K562 (cell line): Measurements from ENCODE around the gene CEP170. TPM values are rescaled to one million over a fixed set of nuclear protein-coding genes. Genes with fewer than 3 reads are reported as not detected.

Experiments
- ATAC-seq: fragments of 200-7000 bp; cut with Tn5 transposase; 3 replicates; pipeline ENCODE4 v1.9.1; 2020; ENCODE audit warnings: moderate library complexity
- BruUV-seq: library from RNA; stranded (reverse); fragments of 400-500 nt; replicated peaks from 2 replicates; lab custom pipeline; 2021; lab: Mats Ljungman, UMichigan
- CTCF ChIA-PET: fragments of 300-600 bp; formaldehyde crosslinking; extraction: SDS; loops from one replicate; lab custom pipeline; 2021; ENCODE audit warnings: low intra/inter-chr PET ratio; lab: Yijun Ruan, JAX
- POLR2A ChIA-PET: fragments of 300-600, 350-650 bp; sonication (Branson Sonifier 250); formaldehyde crosslinking; extraction: SDS; loops from one replicate; lab custom pipeline; 2021; ENCODE audit warnings: antibody characterized with exemption, inconsistent platforms; lab: Yijun Ruan, JAX
- DNase-seq, 4 experiments: peaks; one replicate each; pipeline versions ENCODE4 v3.0.0 to v3.0.0-alpha.2; 2011 to 2018; ENCODE audit warnings: low spot score in 3 of 4, mixed read lengths in 3 of 4; ENCODE audit errors: extremely low read depth in 1 of 4
- FAIRE-seq: peaks from 2 replicates; lab custom pipeline; 2011; peaks lifted over from hg19 to GRCh38; lab: Jason Lieb, UNC
- H2AFZ ChIP-seq: 2 replicates; pipeline ENCODE4 v1.6.0; 2011; ENCODE audit warnings: low read depth, low read length, control low read depth, inconsistent platforms
- H3K27ac ChIP-seq: fragments of 200-600 bp; 3 replicates; pipeline ENCODE4 v1.8.0; 2011; ENCODE audit warnings: low read depth, mild to moderate bottlenecking, control low read depth, inconsistent platforms, low read length, moderate library complexity, mixed read lengths; ENCODE audit errors: extremely low read depth
- H3K27me3 ChIP-seq, 2 experiments: fragments of 300-600 bp in 1 of 2; 2 replicates in 1 of 2; 3 replicates in 1 of 2; pipeline versions ENCODE4 v1.6.0 to v1.8.0; 2011; ENCODE audit warnings: inconsistent platforms in 2 of 2, low read length in 2 of 2, mild to moderate bottlenecking in 1 of 2, mixed read lengths in 1 of 2, moderate library complexity in 1 of 2; ENCODE audit not compliant: control insufficient read depth in 2 of 2, insufficient read depth in 2 of 2
- H3K36me3 ChIP-seq: fragments of 300-600 bp; 3 replicates; pipeline ENCODE4 v1.8.0; 2011; ENCODE audit warnings: mild to moderate bottlenecking, low read length, inconsistent platforms; ENCODE audit not compliant: control insufficient read depth, insufficient read depth
- H3K4me1 ChIP-seq, 2 experiments: fragments of 200-600 bp in 1 of 2; replicated peaks in 1 of 2; 2 replicates in 1 of 2; 3 replicates in 1 of 2; pipeline versions ENCODE4 v1.5.1 to v1.8.0; 2011; ENCODE audit warnings: inconsistent platforms in 2 of 2, low read length in 2 of 2, mild to moderate bottlenecking in 1 of 2, mixed read lengths in 1 of 2, moderate library complexity in 1 of 2; ENCODE audit not compliant: control insufficient read depth in 2 of 2, insufficient read depth in 2 of 2
- H3K4me2 ChIP-seq: 2 replicates; pipeline ENCODE4 v1.6.1; 2011; ENCODE audit warnings: low read length, control low read depth, inconsistent platforms, mixed read lengths; ENCODE audit not compliant: insufficient read depth
- H3K4me3 ChIP-seq: fragments of 200-600 bp; sonication (generic), shearing (Covaris generic); 2 replicates; pipeline ENCODE4 v1.5.1; 2016; ENCODE audit warnings: control low read depth, inconsistent platforms
- H3K79me2 ChIP-seq: fragments of 200-600 bp; 3 replicates; pipeline ENCODE4 v1.8.0; 2011; ENCODE audit warnings: low read length, inconsistent platforms; ENCODE audit not compliant: control insufficient read depth, insufficient read depth
- H3K9ac ChIP-seq, 2 experiments: 2 replicates each; pipeline versions ENCODE4 v1.6.0 to v1.6.1; 2011; ENCODE audit warnings: low read depth in 2 of 2, low read length in 2 of 2, control low read depth in 1 of 2, inconsistent platforms in 1 of 2, mild to moderate bottlenecking in 1 of 2, mixed read lengths in 1 of 2; ENCODE audit not compliant: insufficient read depth in 1 of 2
- H3K9me1 ChIP-seq: one replicate; pipeline ENCODE4 v1.6.0; 2011; ENCODE audit warnings: inconsistent platforms, mild to moderate bottlenecking, low read length, moderate library complexity; ENCODE audit not compliant: control insufficient read depth, insufficient read depth
- H3K9me3 ChIP-seq: replicated peaks from 2 replicates; pipeline ENCODE4 v1.5.1; 2011; ENCODE audit warnings: low read depth, low read length, inconsistent platforms; ENCODE audit not compliant: control insufficient read depth, insufficient read depth
- H4K20me1 ChIP-seq: replicated peaks from 2 replicates; pipeline ENCODE4 v1.6.1; 2011; ENCODE audit warnings: low read length, inconsistent platforms, mixed read lengths; ENCODE audit not compliant: control insufficient read depth, insufficient read depth
- CHAMP1 ChIP-seq: fragments of 450-650 bp; IDR thresholded peaks from 2 replicates; pipeline ENCODE4 v1.6.1; 2016; ENCODE audit warnings: mild to moderate bottlenecking
- CHD4 ChIP-seq: fragments of 200-600 bp; sonication (generic); IDR thresholded peaks from 3 replicates; pipeline ENCODE4 v1.6.1; 2012; ENCODE audit warnings: low read depth, mild to moderate bottlenecking, mixed read lengths, low read length, inconsistent platforms; ENCODE audit not compliant: insufficient read depth, insufficient replicate concordance, poor library complexity, severe bottlenecking
- CREB1 ChIP-seq, 2 experiments: sonication (generic) in 1 of 2; formaldehyde crosslinking in 1 of 2; IDR thresholded peaks; 2 replicates each; pipeline versions ENCODE4 v1.6.1 to v1.8.0; 2012 to 2022; ENCODE audit warnings: inconsistent platforms in 1 of 2, mild to moderate bottlenecking in 1 of 2, missing genetic modification reagents in 1 of 2, moderate library complexity in 1 of 2
- DDX20 ChIP-seq: fragments of 450-650 bp; IDR thresholded peaks from 2 replicates; pipeline ENCODE4 v1.6.1; 2016; ENCODE audit warnings: missing genetic modification characterization, low read depth, mild to moderate bottlenecking, missing compliant biosample characterization, moderate library complexity
- GABPB1 ChIP-seq: sonication (generic); formaldehyde crosslinking; IDR thresholded peaks from 2 replicates; pipeline ENCODE4 v1.8.0; 2022; ENCODE audit warnings: mild to moderate bottlenecking, missing genetic modification reagents
- KDM1A ChIP-seq, 2 experiments: fragments of 450-650 bp; IDR thresholded peaks; 2 replicates each; pipeline ENCODE4 v1.6.1; 2016; ENCODE audit warnings: mild to moderate bottlenecking in 2 of 2
- MEF2A ChIP-seq: IDR thresholded peaks from 2 replicates; pipeline ENCODE4 v1.6.1; 2011; ENCODE audit warnings: low read depth, mild to moderate bottlenecking, low read length, moderate library complexity; ENCODE audit not compliant: control insufficient read depth
- NELFE ChIP-seq: IDR thresholded peaks from 2 replicates; pipeline ENCODE4 v1.6.1; 2011; ENCODE audit warnings: mild to moderate bottlenecking; ENCODE audit not compliant: insufficient read depth, insufficient read length
- SETDB1 ChIP-seq: IDR thresholded peaks from one replicate; pipeline ENCODE4 v1.6.1; 2012; ENCODE audit warnings: low read length, control low read depth, inconsistent platforms
- U2AF2 ChIP-seq: fragments of 200-400 bp; formaldehyde crosslinking; optimal IDR thresholded peaks from 2 replicates; pipeline ENCODE3; 2017; ENCODE audit warnings: low read depth, mild to moderate bottlenecking, low read length
- ZKSCAN8 ChIP-seq: fragments of 200-800 bp; sonication (Bioruptor generic); IDR thresholded peaks from 2 replicates; pipeline ENCODE4 v1.6.1; 2016; ENCODE audit warnings: missing genetic modification characterization, missing compliant biosample characterization
- ZNF766 ChIP-seq: fragments of 200-800 bp; sonication (Bioruptor generic); conservative IDR thresholded peaks from 2 replicates; pipeline ENCODE4 v1.6.1; 2016; ENCODE audit warnings: missing genetic modification characterization, missing compliant biosample characterization
- WGBS: fragments of 100-300 bp; shearing (Covaris generic); methylation state at CpG from one replicate; pipeline ENCODE4 v1.1.6; 2016; ENCODE audit warnings: low coverage, mixed read lengths; ENCODE audit not compliant: insufficient coverage; ENCODE audit errors: missing lambda C conversion rate; 5-methylcytosine and 5-hydroxymethylcytosine counted together
- in situ Hi-C: fragments of 300-500 bp; cut with MboI; formaldehyde crosslinking; loops from 4 replicates; pipeline ENCODE4 v1.15.0; 2018; ENCODE audit warnings: inconsistent platforms, mixed read lengths
- intact Hi-C: fragments of 100-400 bp; cut with micrococcal nuclease; formaldehyde crosslinking; loops from 2 replicates; pipeline ENCODE4 v1.14.2; 2022
- polyA plus RNA-seq, 8 experiments: library from polyadenylated mRNA; depleted of rRNA in 4 of 8; stranded (reverse) in 5 of 8; unstranded in 3 of 8; fragments of >200 nt; fragmentation: Nextera tagmentation in 2 of 8; fragmentation: Illumina TruSeq in 1 of 8; extraction: Ambion mirVana in 2 of 8; extraction: Trizol in 1 of 8; gene quantifications; 2 replicates each; pipeline versions ENCODE4 v1.2.1 to v1.2.3, GENCODE V29; 2011 to 2014; ENCODE audit warnings: inconsistent platforms in 1 of 8, missing spikeins in 1 of 8
- total RNA-seq, 7 experiments: library from RNA; depleted of rRNA in 6 of 7; stranded (reverse); fragments of >200 nt in 6 of 7; fragmentation: Illumina TruSeq in 2 of 7; extraction: Trizol in 2 of 7; gene quantifications; 2 replicates each; pipeline versions ENCODE4 v1.2.1 to v1.2.3, GENCODE V29; 2011 to 2021; ENCODE audit warnings: low replicate concordance in 1 of 7
- TF ChIP-seq, protein P1 (sequence below): fragments of 450-650 bp; IDR thresholded peaks from 2 replicates; pipeline ENCODE4 v1.6.1; 2016; ENCODE audit warnings: borderline replicate concordance
- TF ChIP-seq, protein P2 (sequence below): sonication (generic); formaldehyde crosslinking; IDR thresholded peaks from 2 replicates; pipeline ENCODE4 v1.8.0; 2023; ENCODE audit warnings: mild to moderate bottlenecking, missing genetic modification reagents

Gene CEP170
- total and polyA plus RNA-seq, 9 of the 15 experiments (the other 6 are each of a cell fraction or from before 2014, with no cell fraction given): 22.6 to 110 (median 68.5) TPM

- POLR2A ChIA-PET: interaction anchor here (1.0 to 4.1 kb wide), 3 partner anchors 8 to 13 kb away, joined by 4 to 19 read pairs (median 14); no protein-coding TSS in a partner anchor
- FAIRE-seq (no peak), DNase-seq (no peak), ATAC-seq (no peak)
- intact Hi-C loops: loop anchor here (5.0 kb wide), 1 partner anchor 1605 kb away; the partner anchor contains the start of gene HNRNPU
- Histone ChIP-seq H3K9ac (peak overlapping the region in 1 of 2 experiments; percentile 91; a peak in 2 of 4 replicates), H3K4me1 (peaks cover 1 to 9% of the 10 kb centered on the region in 2 experiments; a peak in 4 of 5 replicates), H3K79me2 (peaks cover 59% of the 10 kb centered on the region), H3K27me3 (no peaks in the 10 kb centered on the region), H3K4me2 (no peak overlapping the region; the same call in 1 of the 2 replicates), H3K9me1 (no peaks in the 10 kb centered on the region), H3K36me3 (no peaks in the 10 kb centered on the region), H3K9me3 (no peaks in the 10 kb centered on the region), H4K20me1 (no peaks in the 10 kb centered on the region), H3K27ac (no peak overlapping the region; the same call in 2 of the 3 replicates), H3K4me3 (no peak overlapping the region), H2AFZ (no peak overlapping the region)
- in situ Hi-C loops: no loop called here
- BruUV-seq: no TSS peak
- WGBS: 54% methylated on average over 1 of the region's 1 CpG
- CTCF ChIA-PET: no interaction called here
- TF ChIP-seq CHD4 (peak; percentile 68), U2AF2 (no peak), KDM1A (IDR thresholded peaks at IDR 0.05) (peak; percentile 6 to 15; a peak in 1 of 4 replicates), DDX20 (tag) (no peak), NELFE (no peak), SETDB1 (no peak), CREB1 (IDR thresholded peaks at IDR 0.05) (no peak), CREB1 (CRISPR knock-in tag; IDR thresholded peaks at IDR 0.05) (no peak), ZNF766 (CRISPR knock-in tag) (no peak), GABPB1 (CRISPR knock-in tag) (no peak), CHAMP1 (no peak), MEF2A (no peak), ZKSCAN8 (CRISPR knock-in tag) (no peak)
- TF ChIP-seq, protein P1, sequence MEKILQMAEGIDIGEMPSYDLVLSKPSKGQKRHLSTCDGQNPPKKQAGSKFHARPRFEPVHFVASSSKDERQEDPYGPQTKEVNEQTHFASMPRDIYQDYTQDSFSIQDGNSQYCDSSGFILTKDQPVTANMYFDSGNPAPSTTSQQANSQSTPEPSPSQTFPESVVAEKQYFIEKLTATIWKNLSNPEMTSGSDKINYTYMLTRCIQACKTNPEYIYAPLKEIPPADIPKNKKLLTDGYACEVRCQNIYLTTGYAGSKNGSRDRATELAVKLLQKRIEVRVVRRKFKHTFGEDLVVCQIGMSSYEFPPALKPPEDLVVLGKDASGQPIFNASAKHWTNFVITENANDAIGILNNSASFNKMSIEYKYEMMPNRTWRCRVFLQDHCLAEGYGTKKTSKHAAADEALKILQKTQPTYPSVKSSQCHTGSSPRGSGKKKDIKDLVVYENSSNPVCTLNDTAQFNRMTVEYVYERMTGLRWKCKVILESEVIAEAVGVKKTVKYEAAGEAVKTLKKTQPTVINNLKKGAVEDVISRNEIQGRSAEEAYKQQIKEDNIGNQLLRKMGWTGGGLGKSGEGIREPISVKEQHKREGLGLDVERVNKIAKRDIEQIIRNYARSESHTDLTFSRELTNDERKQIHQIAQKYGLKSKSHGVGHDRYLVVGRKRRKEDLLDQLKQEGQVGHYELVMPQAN: 0 out of 2 replicates have a peak, but pooled peaks have one; percentile 45
- TF ChIP-seq, protein P2, sequence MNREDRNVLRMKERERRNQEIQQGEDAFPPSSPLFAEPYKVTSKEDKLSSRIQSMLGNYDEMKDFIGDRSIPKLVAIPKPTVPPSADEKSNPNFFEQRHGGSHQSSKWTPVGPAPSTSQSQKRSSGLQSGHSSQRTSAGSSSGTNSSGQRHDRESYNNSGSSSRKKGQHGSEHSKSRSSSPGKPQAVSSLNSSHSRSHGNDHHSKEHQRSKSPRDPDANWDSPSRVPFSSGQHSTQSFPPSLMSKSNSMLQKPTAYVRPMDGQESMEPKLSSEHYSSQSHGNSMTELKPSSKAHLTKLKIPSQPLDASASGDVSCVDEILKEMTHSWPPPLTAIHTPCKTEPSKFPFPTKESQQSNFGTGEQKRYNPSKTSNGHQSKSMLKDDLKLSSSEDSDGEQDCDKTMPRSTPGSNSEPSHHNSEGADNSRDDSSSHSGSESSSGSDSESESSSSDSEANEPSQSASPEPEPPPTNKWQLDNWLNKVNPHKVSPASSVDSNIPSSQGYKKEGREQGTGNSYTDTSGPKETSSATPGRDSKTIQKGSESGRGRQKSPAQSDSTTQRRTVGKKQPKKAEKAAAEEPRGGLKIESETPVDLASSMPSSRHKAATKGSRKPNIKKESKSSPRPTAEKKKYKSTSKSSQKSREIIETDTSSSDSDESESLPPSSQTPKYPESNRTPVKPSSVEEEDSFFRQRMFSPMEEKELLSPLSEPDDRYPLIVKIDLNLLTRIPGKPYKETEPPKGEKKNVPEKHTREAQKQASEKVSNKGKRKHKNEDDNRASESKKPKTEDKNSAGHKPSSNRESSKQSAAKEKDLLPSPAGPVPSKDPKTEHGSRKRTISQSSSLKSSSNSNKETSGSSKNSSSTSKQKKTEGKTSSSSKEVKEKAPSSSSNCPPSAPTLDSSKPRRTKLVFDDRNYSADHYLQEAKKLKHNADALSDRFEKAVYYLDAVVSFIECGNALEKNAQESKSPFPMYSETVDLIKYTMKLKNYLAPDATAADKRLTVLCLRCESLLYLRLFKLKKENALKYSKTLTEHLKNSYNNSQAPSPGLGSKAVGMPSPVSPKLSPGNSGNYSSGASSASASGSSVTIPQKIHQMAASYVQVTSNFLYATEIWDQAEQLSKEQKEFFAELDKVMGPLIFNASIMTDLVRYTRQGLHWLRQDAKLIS (CRISPR knock-in tag): no peak
These were observed 2.1 kb upstream of the CEP170 start for GRCh38 chr1:243257189-243257588.
